Gastrocnemius medialis (tissue), 4 donors: ENCODE measurements around the gene CYFIP2. TPM values are rescaled to one million over a fixed set of nuclear protein-coding genes. Genes with fewer than 3 reads are reported as not detected.

Experiments
- ATAC-seq, 2 donors: fragments of 150-250 bp; one replicate each; pipeline ENCODE4 v1.9.1; 2016
- DNase-seq, 2 donors: peaks; one replicate each; pipeline ENCODE4 v3.0.0-alpha.2; 2019
- H3K27ac ChIP-seq, 4 donors: fragments of 200-600 bp; sonication (generic); 1 replicate in 1 of 4; 2 replicates in 3 of 4; pipeline ENCODE4 v1.5.1; 2016 to 2018; ENCODE audit warnings: mild to moderate bottlenecking in 2 of 4, moderate library complexity in 1 of 4
- H3K27me3 ChIP-seq, 3 donors: fragments of 200-600 bp; sonication (generic) in 2 of 3; 1 replicate in 1 of 3; 2 replicates in 2 of 3; pipeline versions ENCODE4 v1.5.1 to v1.6.0; 2016 to 2019; ENCODE audit warnings: mild to moderate bottlenecking in 1 of 3, moderate library complexity in 1 of 3
- H3K36me3 ChIP-seq, 2 donors: fragments of 200-600 bp; sonication (generic) in 1 of 2; one replicate each; pipeline ENCODE4 v1.5.1; 2017 to 2018
- H3K4me1 ChIP-seq, 2 donors: fragments of 200-600 bp; sonication (generic) in 1 of 2; one replicate each; pipeline ENCODE4 v1.5.1; 2016 to 2017; ENCODE audit warnings: mild to moderate bottlenecking in 2 of 2
- H3K4me3 ChIP-seq, 4 donors: fragments of 200-600 bp; sonication (generic) in 3 of 4; 1 replicate in 1 of 4; 2 replicates in 3 of 4; pipeline ENCODE4 v1.5.1; 2016 to 2019; ENCODE audit warnings: mild to moderate bottlenecking in 2 of 4
- H3K9me3 ChIP-seq, 3 donors: fragments of 200-600 bp; sonication (generic) in 2 of 3; 1 replicate in 1 of 3; 2 replicates in 2 of 3; pipeline ENCODE4 v1.5.1; 2016 to 2019
- POLR2A ChIP-seq, 2 donors: fragments of 450-650 bp; IDR thresholded peaks; one replicate each; pipeline ENCODE4 v1.6.1; 2017; ENCODE audit warnings: antibody characterized with exemption in 2 of 2, mild to moderate bottlenecking in 2 of 2, moderate library complexity in 2 of 2
- in situ Hi-C, 4 donors: fragments of 200-750 bp; cut with MboI; loops; one replicate each; pipeline versions ENCODE4 v1.15.0 to v1.8.0; 2017; ENCODE audit warnings: low sequenced_read_pairs in 4 of 4
- intact Hi-C: fragments of 100-400 bp; cut with DNase I; formaldehyde crosslinking; loops from one replicate; pipeline ENCODE4 v1.15.1; 2023; ENCODE audit warnings: low total_unique reads
- total RNA-seq, 4 donors: library from RNA; depleted of rRNA; stranded (reverse); fragments of >200 nt; gene quantifications; one replicate each; pipeline versions ENCODE4 v1.1.0 to v1.2.3, GENCODE V29; 2016
- TF ChIP-seq, protein P1 (sequence below), 5 experiments: fragments of 450-650 bp in 3 of 5; fragments of 200-600 bp in 2 of 5; sonication (generic) in 2 of 5; IDR thresholded peaks in 4 of 5; conservative IDR thresholded peaks in 1 of 5; 1 replicate in 4 of 5; 2 replicates in 1 of 5; pipeline ENCODE4 v1.5.1; 2016 to 2019; ENCODE audit warnings: antibody characterized with exemption in 5 of 5, mild to moderate bottlenecking in 3 of 5, moderate library complexity in 3 of 5

The CYFIP2 gene
- total RNA-seq, 4 donors from 2014 or later, result 5.9 to 15.5 (median 10.7) TPM

DNA sequence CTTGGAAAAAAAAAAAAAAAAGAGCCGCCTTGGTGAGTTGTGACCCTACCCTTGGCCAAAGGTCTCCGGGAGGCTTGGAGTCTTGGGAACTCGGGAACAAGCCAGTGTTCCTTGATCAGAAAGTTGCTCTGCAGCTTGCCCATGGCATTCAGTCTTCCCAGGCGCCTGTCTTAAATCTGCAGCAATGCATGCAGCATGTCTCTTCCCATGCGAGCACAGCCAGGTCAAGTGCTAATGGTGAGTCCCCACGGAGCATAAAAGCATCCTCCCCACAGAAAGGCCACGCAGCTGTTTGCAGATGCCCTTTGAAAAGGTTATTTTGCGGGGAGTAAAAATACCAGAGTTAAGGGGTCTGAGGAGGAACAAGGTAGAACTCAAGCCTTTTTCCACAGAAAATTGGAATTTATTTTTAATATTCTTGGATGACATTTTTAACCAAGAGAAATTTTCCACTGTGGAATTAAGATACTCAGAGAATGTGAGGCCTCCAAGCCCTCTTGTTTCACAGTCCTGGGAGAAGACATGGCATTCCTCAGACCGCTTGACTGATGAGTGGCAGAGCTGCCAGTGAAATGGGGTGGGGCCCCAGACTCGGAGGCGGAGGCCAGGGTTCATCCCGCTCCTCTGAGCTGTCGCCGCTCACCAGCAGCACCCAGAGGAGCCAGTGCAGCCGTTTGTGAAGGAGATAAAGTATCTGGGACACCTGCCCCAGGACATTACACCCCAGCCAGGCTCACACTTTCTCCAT is 81.6 kb downstream of the CYFIP2 start:
- DNase-seq, result no peak
- Histone ChIP-seq H3K36me3 (no peaks in the 10 kb centered on the region), H3K4me1 (peaks cover 14 to 21% of the 10 kb centered on the region in 2 donors), H3K27me3 (no peaks in the 10 kb centered on the region), H3K9me3 (no peaks in the 10 kb centered on the region), H3K27ac (no peak overlapping the region), H3K4me3 (no peak overlapping the region)
- TF ChIP-seq POLR2A (IDR thresholded peaks at IDR 0.05), result no peak
- TF ChIP-seq, protein P1, sequence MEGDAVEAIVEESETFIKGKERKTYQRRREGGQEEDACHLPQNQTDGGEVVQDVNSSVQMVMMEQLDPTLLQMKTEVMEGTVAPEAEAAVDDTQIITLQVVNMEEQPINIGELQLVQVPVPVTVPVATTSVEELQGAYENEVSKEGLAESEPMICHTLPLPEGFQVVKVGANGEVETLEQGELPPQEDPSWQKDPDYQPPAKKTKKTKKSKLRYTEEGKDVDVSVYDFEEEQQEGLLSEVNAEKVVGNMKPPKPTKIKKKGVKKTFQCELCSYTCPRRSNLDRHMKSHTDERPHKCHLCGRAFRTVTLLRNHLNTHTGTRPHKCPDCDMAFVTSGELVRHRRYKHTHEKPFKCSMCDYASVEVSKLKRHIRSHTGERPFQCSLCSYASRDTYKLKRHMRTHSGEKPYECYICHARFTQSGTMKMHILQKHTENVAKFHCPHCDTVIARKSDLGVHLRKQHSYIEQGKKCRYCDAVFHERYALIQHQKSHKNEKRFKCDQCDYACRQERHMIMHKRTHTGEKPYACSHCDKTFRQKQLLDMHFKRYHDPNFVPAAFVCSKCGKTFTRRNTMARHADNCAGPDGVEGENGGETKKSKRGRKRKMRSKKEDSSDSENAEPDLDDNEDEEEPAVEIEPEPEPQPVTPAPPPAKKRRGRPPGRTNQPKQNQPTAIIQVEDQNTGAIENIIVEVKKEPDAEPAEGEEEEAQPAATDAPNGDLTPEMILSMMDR (IDR thresholded peaks at IDR 0.05 in 4 of 5, conservative IDR thresholded peaks at IDR 0.05 in 1 of 5), result no peak
- ATAC-seq, result no peak
- in situ Hi-C loops (no loop called here), intact Hi-C loops (no loop called here)

GRCh38 chr5:157348049-157348400 is 82.1 kb downstream of the CYFIP2 start:
- in situ Hi-C loops, result no loop called here
- Histone ChIP-seq H3K36me3 (no peaks in the 10 kb centered on the region), H3K4me1 (peaks cover 14 to 21% of the 10 kb centered on the region in 2 donors), H3K27ac (no peak overlapping the region), H3K9me3 (no peaks in the 10 kb centered on the region), H3K27me3 (no peaks in the 10 kb centered on the region), H3K4me3 (no peak overlapping the region)
- intact Hi-C loops, result no loop called here
- DNase-seq (no peak), ATAC-seq (no peak)
- TF ChIP-seq POLR2A (IDR thresholded peaks at IDR 0.05), result no peak
- TF ChIP-seq, protein P1 (IDR thresholded peaks at IDR 0.05 in 4 of 5, conservative IDR thresholded peaks at IDR 0.05 in 1 of 5), result no peak

DNA sequence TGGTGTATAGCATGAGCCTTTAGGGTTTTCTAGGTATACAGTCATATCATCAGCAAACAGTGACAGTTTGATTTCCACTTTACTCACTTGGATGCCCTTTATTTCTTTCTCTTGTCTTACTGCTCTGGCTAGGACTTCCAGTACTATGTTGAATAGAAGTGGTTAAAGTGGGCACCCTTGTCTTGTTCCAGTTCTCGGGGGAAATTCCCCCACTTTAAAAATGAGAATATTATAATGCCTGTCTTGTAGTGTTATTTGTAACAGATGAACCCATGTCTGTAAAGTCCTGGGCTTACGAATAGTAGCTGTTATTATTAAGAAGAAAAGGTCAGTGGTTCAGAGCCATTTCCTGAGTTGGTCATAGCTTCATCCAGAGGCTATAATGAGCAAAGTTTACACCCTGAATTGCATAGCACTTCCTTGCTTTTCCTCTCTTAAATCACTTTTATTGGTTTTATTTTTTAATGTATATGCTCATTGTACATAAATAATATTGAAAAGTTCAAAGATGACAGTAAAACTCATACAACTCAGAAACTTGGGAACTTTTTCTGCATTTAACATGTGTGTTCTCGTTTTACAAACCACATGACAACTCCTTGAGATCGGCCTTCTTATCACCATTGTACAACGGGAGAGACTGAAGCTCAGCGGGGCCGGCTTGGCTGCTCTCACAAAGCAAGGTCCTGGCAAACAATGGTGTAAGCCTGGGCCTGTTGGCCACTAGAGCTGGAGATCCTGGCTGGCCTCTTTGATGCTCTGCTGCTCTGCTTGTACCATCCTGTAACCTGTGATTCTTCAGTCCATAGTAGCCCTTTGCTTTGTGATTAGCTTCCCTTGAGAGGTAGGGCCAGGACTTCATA is 85.2 kb downstream of the CYFIP2 start:
- H3K36me3 ChIP-seq, result no peaks in the 10 kb centered on the region
- intact Hi-C loops (no loop called here), in situ Hi-C loops (no loop called here)
- no peak overlapping the region for H3K4me3 ChIP-seq
- H3K27me3 ChIP-seq, result no peaks in the 10 kb centered on the region
- no peaks in the 10 kb centered on the region for H3K4me1 ChIP-seq
- no peak overlapping the region for H3K27ac ChIP-seq
- TF ChIP-seq, protein P1 (IDR thresholded peaks at IDR 0.05 in 4 of 5, conservative IDR thresholded peaks at IDR 0.05 in 1 of 5), result no peak
- no peak for TF ChIP-seq POLR2A (IDR thresholded peaks at IDR 0.05)
- no peaks in the 10 kb centered on the region for H3K9me3 ChIP-seq
- no peak for ATAC-seq
- DNase-seq, result no peak

DNA sequence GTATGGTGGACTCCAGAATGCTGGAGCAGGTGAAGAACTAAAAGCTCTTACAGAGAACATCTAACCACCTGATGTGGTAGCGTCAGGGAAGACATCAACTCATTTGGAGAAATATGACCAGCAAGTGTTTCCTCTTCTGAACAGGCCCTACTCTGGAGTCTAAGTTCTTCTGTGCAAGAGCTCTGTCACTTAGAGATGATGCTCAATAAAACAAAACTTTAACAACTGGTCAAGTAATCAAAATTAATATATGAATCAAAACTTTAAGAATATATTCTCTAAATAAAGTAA is 85.8 kb downstream of the CYFIP2 start:
- intact Hi-C loops, result no loop called here
- no peak for ATAC-seq

More for the DNA sequence above, 85.8 kb downstream of the CYFIP2 start:
- H3K27me3 ChIP-seq, result no peaks in the 10 kb centered on the region
- no peak overlapping the region for H3K27ac ChIP-seq
- H3K36me3 ChIP-seq, result no peaks in the 10 kb centered on the region
- TF ChIP-seq, protein P1 (IDR thresholded peaks at IDR 0.05 in 4 of 5, conservative IDR thresholded peaks at IDR 0.05 in 1 of 5), result no peak
- TF ChIP-seq POLR2A (IDR thresholded peaks at IDR 0.05), result no peak
- in situ Hi-C loops, result no loop called here
- DNase-seq, result no peak
- H3K4me1 ChIP-seq, result no peaks in the 10 kb centered on the region
- no peak overlapping the region for H3K4me3 ChIP-seq
- H3K9me3 ChIP-seq, result no peaks in the 10 kb centered on the region
